GM18873 (cell line): ENCODE measurements around the gene RFNG.

Experiments used
- ATAC-seq: cut with Tn5 transposase; IDR thresholded peaks from one replicate; pipeline ENCODE4 v1.9.1; 2021; ENCODE audit warnings: mild to moderate bottlenecking, moderate library complexity, moderate number of reproducible peaks; ENCODE audit not compliant: unreplicated experiment, low FRiP score

RFNG gene

DNA sequence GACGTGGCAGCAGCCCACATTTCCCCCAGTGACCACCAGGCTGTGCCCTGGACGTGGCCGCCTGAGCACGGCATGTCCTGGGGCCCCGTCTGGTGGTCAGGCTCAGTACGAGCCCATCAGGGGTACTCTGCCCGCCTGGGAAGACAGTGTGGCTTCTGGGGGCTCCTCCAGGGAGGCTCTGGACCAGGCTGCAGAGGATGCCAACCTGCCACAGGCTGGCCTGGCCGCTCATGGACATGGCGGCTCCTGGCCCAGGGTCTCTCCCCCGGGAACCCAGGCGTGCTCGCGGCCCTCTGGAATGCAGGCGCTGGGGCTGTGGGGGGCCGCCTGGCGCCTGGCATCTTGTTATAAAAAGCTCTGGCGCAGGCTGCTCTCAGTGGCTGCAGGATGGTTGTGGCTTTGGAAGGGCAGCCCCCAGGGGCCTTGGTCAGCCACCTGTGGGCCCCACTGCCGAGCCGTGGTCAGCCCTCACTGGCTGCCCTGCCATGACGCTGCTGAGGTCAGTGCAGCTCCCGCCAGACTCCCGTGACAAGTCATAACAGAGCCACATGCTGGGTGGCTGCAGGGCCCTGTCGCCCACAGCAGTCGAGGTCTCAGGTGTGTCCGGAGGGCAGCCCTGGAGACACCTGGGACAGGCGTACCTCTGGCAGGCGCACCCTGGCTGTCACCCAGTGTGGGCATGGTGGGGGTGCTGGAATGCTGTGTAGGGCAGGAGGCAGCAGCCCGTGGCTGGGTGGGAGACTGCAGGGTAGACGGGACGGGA lies 43.9 kb downstream of the RFNG start:
- ATAC-seq, result no peak

DNA sequence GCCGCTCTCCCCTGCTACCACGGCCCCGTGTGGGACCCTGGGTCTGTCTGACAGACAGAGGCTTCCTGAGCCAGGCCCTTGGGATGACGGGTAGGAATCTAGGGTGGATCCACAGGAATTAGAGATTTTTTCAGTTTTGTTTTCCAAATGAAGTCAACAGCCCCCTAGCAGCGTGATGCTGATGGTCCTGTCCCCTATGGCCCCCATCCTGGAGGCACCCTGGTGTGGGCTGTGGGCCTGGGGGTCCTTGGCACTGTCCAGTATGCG lies 44.5 kb downstream of the RFNG start:
- no peak for ATAC-seq

DNA sequence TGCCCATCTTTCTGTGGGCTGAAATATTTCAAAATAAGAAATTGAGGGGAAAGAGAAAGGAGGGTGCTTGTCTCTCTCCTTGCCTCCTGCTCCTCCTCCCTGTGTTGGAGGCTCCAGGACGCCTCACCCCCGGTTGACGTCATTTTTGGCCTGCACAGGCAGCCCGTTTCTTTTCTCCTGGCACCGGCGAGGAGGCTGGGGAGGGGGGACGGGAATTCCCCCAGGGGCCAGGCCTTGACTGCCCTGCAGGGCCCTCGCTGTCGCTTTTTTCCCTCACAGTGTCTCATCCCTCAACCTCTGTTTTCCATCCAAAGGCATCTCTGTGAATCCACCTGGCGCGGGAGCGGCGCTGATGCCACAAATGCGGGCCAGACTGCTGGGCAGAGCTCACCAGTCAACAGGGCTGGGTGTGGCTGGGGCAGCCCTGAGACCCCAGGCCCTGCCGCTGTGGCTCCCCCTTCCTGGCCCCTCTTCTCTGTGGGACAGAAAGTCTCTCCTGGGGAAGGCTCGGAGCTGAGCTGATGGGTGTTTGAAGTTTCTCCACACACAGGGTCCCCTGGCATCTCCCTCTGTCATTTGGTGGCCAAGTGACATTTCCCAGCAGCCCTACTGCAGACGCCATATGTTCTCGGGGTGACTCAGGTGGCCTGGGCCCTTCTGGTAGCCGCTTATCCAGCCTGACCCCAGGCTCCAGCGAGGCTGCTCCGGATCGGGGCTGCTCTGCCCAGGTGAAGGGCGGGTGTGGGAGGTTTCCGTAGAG lies 45.0 kb downstream of the RFNG start:
- no peak for ATAC-seq

DNA sequence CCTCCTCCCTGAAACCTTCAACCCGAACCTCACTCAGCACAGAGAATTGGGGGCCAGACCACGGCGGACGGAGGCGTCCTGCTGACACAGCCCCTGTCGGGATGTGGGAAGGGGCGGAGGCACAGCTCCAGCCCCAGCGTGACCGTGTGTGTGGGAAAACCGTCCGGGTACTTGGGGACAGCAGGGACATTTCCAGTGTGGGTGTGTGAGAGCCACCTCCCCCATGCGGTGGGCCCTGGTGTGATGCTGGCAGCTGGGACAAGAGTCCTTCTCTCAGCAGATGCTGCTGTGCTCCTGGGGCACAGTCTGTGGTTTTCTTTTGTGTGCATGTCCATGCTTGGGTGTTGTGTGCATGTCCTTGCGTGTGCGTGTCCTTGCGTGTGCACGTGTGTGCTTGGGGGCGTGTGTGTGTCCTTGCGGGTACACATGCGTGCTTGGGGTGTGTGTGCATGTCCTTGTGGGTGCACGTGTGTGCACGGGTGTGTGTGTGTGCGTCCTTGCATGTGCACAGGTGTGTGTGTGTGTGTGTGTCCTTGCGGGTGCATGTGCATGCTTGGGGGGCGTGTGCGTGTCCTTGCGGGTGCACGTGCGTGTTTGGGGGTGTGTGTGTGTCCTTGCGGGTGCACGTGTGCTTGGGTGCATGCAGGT lies 45.8 kb downstream of the RFNG start:
- no peak for ATAC-seq

DNA sequence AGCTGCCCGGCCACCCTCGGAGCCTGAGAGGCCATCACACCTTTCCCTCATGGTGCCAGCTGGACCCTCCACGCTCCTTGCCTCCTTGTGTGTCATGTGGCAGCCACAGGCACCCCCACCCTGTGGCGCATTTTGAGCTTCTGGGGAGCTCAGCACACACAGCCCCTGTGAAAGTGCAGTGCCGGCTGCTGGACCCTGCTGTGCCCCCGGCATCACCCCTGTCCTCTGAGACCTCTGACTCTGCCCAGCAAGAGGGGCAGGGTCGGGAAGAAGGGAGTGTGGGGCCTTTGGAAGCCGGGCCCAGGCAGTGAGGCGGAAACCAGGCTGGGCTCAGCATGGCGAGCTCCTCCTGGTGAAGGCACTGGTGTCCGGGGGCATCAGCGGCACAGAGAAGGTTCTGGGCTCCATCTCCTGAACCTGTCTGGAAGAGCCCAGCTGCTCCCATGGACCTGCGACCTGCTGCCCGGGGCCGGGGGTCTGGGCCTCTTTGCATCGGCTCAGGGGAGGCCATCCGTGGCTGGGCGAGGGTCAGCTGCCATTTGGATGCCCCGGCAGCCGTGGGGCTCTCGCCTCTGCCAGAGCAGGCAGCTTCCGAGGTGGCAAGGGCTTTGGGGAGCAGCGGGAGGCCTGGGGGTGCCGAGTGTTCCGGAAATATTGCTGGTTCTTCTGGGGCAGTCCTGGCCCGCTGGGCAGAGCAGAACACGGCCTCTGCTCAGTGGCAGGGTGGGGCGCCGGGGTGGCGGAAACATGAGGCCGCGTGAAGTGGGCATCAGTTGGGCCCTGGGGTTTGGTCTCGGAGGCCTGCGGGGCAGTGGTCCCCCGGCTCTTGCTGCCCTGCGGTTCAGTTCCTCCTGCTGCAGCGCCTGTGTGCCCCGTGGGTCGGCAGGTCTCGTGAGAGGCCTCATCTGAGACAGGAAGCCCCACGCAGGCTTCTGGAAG lies 46.8 kb downstream of the RFNG start:
- ATAC-seq, result no peak

DNA sequence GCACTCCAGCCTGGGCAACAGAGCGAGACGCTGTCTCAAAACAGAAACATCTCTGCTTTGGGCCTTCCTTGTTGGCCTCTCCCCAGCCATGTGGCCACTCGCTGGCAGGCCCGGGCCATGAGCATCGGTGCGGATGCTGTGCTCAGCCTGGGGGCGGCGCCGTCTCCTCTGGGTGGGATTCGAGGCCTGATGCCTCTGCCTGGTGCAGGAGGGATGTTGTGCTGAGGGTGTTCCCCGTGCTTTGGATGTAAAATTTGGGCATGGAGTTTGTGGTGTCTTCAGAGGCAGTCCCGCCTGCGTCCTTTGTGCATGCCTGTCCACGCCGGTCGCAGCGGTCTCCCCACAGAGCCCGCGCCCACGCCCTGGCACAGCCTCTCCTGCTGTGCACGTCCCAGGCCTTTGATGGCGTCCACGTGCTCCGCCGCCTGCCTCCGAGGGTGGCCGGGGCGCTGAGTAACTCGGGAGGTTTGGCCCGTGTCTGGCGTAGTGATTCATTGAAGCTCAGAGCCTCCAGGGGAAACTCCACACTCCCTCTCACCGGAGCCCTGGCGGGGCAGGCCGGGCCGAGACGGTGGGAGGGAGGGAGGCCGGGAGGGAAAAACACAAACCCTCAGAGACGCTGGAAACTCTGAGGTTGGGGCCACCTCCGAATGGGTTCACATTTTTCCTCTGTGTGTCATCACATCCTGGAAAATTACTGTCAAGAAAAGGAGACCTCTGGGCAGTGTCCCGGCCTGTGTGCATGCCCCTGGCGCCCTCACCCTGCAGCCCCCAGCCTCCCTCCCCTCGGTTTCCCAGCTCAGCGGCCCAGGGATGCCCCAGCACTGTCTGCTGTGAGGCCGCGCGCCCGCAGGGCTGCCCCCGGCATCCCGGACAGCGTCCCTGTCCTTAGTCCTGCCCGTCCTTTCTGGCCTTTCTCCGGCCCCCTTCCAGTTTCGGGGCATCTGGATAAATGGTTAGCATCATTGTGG lies 47.9 kb downstream of the RFNG start:
- no peak for ATAC-seq

DNA sequence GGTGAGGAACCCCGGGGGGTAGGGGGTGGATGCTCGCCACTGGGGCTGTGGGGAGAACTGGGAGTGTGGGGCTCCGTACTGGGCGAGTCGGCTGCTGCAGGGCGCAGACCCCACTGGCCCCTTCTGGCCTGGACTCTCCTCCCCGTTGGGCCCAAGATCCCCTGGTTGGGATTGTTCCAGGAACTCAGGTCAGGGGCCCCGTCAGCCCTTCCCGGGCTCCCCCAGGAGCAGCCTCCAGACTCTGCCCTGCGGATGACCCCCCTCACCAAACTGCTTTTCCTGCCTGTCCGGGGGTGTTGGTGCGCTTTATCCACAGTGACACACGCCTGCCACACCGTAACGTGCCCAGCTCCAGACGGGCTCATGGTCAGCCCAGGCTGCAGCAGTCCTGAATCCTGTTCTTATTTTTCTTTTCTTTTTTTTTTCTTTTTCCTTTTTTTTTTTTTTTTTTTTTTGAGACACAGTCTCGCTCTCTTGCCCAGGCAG lies 50.0 kb downstream of the RFNG start:
- ATAC-seq, result no peak

DNA sequence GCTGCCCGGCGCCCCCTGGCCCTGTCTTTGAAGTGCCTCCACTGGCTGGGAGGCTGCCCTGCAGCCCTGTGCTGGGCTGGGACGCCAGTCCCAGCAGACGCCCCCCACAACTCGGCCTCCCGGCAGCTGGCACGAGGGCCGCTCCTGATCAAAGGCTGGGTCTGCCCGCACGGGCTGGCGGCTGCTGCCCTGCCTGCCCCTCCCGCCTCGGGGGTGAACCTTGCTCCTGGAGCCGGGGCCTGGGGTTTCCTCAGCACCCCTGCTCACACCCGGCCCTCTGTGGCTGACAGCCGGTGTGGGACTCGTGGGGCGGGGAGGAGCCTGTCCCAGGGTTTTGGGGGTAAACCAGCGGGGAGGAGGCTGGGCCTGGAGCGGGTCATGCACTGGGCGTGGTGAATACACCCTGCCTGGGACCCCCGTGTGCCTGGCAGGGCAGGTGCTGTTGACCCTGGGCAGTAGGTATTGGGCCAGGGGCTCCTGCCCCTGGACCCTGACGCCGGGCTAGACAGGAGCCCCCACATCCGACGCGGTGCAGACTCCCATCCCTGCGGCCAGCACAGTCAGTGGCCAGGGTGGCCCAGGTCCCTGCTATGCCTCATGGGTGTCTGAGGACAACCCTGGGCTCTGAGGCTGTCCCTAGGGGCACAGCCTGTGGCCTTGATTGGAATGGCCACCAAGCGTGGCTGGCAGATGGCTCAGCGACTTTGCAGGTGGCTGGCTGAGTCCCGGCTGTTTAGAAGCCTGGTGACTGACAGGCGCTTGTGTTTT lies 50.6 kb downstream of the RFNG start:
- ATAC-seq, result no peak

DNA sequence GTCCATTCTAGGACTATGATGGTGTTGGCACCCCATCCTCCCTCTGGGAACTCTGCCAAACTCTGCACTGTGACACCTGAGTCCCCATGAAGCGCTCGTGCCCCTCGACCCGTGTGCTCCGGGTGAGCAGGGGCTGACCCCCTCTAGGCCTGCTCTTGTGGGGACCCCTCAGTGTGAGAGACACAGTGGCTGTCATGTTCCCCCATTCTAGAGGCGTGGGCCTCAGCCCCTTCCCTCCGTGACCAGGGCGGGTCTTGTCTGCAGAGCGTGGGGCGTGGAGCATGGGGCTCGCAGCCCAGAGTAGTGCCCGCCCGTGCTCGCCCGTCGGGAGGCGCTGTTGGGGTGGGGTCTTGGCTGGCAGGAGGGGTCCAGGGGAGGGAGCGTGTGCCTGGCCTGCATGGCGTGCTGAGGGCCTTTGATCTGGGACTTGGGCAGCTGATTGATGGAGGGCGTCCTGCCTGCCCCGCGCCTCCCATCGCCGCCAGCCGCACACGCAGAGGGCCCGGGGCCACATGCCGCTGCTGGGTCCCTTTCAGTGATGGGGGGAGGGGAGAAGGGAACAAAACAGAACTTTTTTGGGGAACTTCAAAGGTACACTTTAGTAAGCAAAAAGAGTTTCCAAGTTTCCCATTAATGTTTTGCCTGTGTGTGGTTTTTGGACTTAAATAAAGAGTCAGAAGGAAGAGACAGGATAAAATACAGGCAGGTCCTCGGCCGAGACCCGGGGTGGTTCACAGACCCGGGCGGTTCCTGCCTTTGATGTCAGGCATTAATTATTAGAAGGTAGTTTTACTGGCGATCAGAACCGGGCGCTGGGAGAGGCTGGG lies 51.4 kb downstream of the RFNG start:
- no peak for ATAC-seq

DNA sequence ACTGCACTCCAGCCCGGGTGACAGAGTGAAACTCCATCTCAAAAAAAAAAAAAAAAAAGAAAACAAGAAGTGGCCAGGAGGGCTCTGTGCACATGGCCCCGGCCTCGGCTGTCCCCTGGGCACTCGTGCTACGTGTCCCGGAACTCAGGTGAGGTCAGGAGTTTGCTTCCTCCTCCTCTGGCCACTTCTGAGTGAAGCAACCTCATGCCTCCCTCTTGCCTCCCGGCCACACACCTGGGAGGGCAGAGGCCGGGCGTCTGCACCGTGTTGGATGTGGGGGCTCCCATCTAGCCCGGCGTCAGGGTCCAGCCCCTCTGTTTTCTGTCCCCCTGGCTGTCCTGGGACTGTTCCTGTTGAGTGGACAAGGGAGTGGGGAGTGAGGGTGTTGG lies 52.0 kb downstream of the RFNG start:
- ATAC-seq, result no peak

DNA sequence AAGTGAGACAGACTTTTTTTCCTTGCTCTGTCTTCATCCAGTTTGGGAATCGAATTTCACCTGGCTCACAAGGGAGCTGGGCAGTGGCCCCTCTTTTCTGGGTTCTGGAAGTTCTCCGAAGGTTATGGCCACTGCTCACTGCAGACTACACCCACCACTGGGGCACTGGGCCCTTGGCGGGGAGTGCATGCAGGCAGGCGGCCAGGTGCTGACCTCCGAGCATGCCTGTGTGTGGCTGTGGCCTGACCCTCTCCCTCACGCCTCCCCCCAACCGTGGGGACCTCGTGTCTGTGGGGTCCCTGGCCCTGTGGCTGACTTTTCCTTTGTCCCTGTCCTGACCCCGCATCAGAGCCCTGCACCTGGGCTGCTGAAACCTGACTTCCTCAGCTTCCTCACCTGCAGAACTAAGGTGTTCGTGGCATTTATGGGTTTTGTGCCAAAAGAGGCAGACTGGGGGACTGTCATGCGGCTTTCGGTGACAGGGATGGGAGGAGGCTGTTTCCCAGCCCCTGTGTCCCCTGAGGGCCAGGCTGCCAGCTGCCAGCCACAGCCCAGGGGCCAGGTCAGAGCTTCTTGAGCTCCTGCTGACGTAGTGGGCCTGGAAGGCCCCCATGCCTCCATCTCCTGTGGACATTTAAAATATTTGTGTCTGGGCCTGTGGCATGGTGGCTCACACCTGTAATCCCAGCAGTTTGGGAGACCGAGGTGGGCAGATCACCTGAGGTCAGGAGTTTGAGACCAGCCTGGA lies 52.7 kb downstream of the RFNG start:
- no peak for ATAC-seq

DNA sequence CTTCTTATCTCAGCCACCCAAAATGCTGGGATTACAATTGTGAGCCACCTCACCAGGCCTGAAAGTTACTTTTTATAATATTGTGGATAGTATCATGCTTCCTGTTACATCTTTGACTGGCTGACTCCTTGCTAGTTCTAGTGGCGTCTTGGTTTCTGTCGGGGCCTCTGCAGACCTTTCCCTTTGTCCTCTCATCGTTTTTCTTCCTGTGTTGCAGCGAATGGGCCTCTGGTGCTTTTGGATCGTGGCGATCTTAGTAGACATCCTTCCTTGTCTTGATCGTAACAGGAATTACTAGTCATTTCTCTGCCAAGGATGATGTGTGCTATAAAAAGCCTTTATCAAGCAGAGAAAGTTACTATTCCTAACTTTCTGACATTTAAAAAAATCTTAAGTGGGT lies 53.4 kb downstream of the RFNG start:
- no peak for ATAC-seq
